ENCODE measurements around the gene C5orf34.
"Not testable (repeated sequence)": the region's sequence is repeated elsewhere in the genome, so short reads cannot be mapped to it uniquely, and the experiment has no call there.

Gene C5orf34

DNA sequence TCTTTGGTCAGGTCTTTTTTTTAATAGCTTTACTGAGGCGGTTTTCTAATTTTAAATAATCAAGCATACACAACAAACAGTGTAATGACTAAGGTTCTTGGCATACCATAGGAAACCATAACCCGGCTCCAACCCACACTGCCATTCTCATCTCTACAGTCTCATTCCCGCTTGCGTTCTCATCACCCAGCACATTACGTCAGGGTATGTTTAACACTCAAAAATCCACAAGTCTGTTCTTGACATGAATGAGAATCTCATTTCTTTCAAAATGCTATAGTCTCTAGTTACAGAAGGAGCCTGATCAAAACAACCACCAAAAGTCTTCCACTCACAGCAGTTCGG is 505 bp downstream of the C5orf34 start:
- no peak for DNase-seq

DNA sequence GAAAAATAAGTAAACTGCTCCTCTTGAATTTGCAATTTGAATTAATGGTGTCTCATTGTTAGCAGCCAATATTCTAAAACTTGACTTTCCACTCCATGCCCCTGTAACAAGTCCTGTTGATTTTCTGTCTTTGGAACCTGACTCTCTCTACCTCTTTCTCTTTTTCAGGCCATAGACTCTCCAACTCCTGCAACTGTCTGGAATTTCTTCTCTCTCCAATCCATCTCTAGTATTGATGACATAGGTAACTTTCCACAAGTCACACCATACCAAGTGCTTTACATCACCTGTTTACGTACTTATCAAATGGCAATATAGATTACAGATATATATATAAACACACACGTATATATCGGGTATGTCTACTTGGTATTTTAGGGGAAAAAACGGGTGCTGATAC is 923 bp downstream of the C5orf34 start:
- no peak for DNase-seq

DNA sequence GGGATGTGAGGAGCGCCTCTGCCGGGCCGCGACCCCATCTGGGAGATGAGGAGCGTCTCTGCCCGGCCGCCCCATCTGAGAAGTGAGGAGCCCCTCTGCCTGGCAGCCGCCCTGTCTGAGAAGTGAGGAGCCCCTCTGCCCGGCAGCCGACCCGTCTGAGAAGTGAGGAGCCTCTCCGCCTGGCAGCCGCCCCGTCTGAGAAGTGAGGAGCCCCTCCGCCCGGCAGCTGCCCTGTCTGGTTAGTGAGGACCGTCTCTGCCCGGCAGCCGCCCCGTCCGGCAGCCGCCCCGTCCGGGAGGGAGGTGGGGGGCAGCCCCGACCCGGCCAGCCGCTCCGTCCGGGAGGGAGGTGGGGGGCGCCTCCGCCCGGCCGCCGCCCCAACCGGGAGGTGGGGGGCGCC is 3.9 kb downstream of the C5orf34 start:
- not testable (repeated sequence) for DNase-seq

DNA sequence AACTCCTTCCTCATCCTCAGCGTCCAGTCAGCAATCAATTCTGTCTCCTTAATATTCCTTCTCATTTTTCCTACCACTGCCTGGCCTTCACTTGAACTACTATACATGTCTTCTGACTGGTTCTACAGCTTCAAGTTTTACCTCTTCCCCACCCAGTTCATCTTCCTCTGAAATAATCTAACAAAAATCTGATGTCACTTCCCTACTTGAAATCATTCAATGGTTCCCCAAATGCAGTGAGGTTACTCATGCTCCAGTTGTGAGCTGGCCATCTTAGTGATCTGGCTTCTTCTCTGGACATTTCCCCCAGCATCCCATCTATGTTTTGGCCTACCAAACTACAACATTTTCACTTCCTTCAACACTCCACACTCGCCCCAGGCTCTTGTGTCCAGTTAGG is 16.4 kb downstream of the C5orf34 start:
- no peak for DNase-seq

DNA sequence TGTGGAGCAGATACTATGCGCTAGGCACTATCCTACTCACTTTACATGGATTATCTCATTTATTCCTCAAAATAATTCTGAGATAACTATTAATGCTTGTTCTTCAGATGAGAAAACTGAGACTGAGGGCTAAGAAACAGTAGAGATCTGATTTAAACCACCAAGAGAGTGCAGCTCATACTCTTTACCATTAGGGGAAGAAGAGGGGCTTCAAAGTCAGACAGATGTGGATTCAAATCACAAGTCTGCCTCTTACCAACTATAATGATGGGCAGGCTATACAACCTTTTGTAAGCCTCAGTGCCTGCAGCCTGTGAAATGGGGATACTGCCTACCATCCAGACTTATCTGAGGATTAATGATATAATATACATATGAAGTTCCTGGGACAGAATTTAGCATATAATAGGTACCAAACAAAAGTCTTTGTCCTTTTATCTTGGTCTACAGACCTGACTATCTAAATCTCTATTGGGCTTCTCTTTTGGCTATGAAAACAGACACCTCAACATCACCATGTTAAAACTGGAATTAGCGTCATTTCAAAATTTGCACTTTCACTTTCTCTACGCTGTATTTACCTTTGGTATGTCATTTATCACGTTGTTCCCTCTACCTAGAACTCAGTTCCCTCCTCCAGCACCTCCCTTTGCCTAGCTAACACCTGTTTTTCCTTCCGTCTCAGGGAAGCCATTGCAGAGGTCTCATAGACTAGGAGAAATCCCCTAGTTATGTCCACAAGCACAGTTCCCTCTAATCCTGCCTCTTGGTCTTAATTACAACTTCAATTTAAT is 17.4 kb downstream of the C5orf34 start:
- DNase-seq, result peak; percentile 53

DNA sequence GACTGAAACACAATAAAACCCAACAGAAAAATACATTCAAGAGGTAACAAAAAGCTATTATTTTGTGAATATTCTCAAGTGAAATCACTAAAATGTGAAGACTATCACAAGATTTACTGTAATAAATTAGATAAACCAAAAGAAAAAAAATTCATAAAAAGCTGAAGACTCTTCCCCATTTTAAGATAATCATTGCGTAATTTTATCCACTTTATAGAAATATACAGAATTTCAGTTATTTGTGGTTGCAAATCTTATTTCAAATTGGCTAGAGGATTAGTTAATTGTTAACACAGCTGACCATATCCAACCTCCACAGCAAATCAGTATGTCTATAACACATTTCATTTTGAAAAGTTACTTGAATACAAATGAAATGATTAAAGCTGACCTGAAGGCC is 23.6 kb downstream of the C5orf34 start:
- no peak for DNase-seq

DNA sequence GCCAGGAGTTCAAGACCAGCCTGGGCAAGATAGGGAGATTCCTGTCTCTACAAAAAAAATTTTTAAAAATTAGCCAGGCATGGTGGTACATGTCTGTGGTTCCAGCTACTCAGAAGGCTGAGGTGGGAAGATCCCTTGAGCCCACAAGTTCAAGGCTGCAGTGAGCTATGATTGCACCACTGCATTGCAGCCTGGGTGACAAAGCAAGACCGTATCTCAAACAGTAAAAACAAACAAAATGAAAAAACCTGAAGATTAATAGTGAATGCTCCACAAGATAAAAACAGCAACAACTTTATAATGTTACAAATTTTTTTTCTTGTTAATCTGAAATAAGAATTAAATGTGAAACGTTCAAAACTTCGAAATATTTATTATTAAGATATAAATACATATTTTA is 28.6 kb downstream of the C5orf34 start:
- no peak for DNase-seq

DNA sequence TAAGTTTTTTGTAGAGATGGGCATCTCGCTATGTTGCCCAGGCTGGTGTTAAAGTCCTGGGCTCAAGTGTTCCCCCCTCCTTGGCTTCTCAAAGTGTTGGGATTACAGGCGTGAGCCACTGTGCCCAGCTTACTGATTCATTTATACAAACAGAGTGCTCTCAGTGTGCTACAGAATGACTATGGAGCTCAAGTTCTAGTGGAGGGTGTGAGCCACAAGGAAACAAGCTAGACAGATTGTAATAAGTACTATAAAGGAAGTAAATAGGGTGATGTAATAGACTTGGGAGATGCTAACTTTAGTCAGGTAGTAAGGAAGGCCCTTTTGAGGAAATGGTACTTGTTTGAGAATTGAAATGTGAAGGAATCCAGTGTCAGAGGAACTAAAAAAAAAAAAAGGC is 29.5 kb downstream of the C5orf34 start:
- no peak for DNase-seq

DNA sequence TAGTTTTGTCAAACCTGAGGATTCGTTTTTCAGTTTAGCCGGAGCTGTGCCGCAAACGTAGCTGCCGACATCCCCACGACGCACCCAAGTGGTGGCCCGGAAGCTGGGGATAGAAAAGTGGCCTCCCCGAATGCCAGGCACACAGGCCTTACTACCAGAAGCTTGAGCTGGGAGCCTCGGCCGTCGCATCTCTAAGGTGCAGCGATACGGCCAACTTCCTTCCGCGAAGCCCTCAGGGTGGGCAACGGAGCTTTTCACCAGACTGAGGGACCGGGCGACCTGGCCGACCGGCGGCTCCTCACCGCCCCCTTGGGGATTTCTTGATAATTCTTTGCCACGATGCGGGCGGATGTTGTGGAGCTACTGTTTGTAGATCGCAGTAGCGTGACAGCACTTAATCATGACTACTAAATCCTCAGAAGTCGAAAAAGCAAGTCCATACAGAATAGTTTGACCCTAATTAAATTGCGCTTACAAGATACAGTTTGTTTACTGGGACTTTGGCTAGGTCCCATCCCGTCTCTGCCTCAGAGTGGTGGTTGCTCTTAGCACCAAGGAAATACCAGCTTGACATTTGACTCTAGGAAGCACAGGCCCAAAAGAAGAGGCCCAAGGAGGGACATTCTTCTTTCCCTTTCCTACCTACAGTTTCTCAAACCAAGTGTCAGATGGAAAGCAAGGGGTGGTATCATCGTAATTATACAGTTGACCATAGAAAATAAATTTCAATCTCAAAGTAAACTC is 30.7 kb downstream of the C5orf34 start:
- peak; percentile 74 for DNase-seq

DNA sequence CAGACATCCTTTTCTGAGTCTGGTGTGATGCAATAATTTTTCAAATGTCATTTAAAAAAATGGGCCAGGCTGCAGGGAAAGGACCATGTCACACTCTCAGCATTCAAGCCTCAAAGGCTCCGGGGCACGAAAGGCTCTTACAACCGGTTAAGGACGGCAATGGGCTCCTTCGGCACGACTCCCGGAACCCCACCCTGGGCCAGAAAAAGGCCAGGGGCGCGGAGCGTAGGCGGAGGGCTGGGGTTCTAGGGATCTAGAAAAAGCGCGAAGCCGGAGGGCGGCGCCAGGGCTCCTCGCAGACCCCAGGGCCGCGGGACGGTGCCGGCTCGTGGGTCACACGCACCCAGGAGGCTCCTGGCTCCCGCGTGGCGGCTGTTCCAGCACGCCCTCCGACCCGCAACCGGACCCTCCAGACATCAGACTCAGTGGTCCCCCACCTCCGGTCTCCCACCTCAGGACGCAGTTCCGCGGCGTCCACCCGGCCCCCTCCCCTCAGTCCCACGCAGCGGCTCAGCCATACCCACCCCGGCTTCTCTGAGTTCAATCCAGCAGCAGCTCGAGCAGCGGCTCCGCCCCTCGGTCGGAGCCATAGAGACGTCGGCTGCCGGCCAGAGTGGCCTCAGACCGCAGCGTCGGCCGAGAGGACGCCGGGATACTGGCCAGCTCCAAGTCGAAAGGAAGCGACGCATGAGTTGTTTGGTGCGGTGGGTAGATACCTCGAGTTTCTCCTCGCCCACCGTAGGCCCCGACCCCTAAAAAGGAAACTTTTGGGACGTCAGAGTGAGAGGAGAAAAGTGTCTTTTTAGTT is 31.4 kb downstream of the C5orf34 start, which contains the start of gene TMEM267:
Gene TMEM267, minus strand, starts transcription at position 568 of the 808 bp plus-strand sequence. CDS start 29,896 bp downstream, outside the sequence.
- DNase-seq, result peak; percentile 89

DNA sequence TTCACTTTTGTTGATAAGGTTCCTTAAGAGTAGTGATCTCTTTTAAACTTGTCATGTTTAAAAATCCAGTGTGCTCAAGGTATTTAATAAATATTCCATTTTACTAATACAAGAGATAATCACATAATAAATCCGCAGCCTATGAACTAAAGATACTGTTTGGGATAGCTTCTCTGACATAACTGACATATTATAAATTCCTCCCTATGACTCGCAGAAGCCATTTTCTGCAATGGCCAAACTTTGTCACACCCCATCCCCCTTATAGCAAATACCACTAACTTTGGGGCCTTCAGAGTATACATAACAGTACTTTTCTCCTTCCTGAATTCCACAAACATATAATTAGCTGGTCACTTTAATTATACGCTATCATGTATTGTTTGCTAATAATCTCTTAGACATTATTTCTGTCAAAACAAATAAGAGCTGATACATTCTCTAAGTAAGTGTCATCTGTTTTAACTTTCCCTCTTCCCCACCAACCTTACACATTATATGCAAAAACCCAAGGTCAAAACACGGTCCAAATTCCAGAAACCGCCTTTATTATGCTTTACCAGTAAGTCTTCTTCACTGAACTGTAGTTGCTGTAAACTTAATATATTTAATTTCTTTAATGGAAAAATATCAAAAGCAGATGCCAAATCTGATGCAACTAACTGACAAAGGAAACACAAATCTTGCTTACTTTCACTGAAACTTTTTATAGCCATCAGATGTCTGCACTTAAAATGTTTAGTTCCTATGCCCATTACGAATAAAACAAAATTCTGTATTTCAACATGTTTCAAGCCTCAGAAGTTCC is 32.3 kb downstream of the C5orf34 start:
- no peak for DNase-seq

DNA sequence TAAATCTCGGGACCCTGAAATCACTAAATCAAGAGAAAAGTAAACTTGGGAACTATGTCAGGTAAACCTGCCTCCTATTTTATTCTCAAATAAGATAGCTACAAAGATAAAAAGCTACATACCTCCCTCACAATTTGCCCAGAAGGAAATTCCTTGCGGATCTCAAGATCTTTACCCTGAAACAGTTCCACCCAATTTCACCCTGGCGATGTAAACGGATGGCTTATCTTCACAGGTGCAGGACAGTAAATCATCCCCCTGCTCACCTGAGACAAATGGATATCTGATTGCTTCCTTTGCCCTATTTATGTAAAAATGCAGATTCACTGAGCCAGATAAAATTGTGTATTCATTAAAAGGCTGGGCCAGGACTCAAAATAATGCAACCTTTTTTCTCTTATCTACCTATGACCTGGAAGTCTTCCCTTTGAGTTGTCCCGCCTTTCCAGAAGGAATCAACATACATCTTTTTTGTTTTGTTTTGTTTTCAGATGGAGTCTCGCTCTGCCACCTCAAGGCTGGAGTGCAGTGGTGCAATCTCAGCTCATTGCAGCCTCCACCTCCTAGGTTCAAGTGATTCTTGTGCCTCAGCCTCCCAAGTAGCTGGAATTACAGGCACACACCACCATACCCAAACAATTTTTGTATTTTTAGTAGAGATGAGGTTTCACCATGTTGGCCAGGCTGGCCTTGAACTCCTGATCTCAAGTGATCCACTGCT is 45.1 kb downstream of the C5orf34 start:
- no peak for DNase-seq

DNA sequence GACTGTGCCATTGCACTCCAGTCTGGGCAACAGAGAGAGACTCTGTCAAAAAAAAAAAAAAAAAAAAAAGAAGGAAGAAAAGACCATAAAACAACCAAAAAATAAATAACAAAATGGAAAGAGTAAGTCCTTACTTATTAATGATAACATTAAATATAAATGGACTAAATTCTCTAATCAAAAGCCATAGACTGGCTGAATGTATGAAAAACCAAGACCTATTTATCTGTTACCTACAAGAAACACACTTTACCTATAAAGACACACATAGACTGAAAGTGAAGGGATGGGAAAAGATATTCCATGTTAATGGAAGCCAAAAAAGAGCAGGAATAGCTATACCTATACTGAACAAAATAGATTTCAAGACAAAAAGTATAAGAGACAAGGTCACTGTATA is 47.8 kb downstream of the C5orf34 start:
- DNase-seq, result no peak

DNA sequence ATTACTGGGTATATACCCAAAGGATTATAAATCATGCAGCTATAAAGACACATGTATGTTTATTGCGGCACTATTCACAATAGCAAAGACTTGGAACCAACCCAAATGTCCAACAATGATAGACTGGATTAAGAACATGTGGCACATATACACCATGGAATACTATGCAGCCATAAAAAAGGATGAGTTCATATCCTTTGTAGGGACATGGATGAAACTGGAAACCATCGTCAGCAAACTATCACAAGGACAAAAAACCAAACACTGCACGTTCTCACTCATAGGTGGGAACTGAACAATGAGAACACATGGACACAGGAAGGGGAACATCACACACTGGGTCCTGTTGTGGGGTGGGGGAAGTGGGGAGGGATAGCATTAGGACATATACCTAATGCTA is 49.5 kb downstream of the C5orf34 start:
- DNase-seq, result not testable (repeated sequence)

DNA sequence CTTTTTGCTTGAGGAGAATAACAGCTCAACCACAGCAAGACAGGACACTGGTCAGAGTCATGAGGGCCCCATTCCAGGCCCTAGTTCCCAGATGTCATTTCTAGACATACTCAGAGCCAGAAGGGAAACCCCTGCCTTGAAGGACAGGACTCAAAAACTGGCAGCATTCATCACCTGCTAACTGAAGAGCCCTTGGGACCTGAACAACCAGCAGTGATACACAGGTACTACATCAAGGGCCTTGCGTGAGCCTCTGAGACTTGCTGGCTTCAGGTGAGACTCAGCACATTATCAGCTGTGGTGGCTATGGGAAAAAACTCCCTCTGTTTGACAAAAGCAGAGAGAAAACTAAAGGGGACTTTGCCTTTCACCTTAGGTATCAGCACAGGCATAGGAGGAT is 53.9 kb downstream of the C5orf34 start:
- DNase-seq, result no peak

DNA sequence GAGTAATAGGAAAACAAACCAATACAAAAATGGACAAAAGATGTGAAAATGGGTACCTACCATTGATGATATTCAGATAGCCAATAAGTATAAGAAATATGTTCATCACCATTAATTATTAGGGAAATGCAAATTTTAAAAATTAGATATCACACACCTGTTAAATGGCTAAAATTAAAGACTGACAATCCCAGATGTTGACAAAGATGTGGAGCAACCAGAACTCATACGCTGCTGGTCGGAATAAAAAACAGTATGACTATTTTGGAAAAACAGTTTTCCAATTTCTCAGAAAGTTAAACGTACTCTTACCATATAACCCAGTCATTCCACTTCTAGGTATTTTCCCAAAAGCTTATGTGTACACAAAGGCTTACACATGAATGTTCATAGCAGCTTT is 58.4 kb downstream of the C5orf34 start:
- DNase-seq, result no peak

DNA sequence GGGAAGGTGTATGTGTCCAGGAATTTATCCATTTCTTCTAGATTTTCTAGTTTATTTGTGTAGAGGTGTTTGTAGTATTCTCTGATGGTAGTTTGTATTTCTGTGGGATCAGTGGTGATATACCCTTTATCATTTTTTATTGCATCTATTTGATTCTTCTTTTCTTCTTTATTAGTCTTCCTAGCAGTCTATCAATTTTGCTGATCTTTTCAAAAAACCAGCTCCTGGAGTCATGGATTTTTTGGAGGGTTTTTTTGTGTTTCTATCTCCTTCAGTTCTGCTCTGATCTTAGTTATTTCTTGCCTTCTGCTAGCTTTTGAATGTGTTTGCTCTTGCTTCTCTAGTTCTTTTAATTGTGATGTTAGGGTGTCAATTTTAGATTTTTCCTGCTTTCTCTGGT is 73.4 kb downstream of the C5orf34 start:
- DNase-seq, result not testable (repeated sequence)

DNA sequence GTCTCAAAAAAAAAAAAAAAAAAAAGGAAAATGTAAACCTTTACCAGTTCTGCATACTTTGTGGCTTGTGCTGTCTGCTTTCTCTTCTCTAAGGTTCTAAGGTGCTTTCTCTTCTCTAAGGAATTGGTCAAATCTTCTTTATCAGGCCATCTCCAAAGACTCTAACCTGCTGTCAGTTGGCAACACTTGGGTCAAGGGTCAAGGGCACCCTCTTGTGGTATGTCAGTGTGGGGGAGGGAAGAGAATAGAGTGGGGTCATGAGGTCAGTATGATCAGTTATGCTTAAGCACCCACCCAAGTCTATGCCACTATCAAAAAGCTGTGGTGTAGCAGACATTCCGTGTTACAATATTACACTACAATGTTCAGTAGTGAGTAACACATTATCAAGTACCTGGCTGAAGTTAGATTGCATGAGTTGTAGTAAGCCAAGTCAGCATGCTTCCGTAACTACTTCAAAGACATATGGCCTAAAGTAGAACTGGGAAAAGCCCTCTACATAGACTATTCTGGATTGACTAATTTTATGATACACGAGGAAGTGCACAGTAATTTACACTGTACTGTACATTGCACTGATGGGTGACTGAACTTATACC is 77.8 kb downstream of the C5orf34 start:
- DNase-seq, result no peak

Data from NCI-H2029 (cell line).